GM18951 (cell line): Measurements from ENCODE around the gene BTBD8.

Experiments
- POLR2A ChIP-seq: IDR thresholded peaks from 4 replicates; pipeline ENCODE4 v1.6.1; 2011; ENCODE audit warnings: mild to moderate bottlenecking; ENCODE audit not compliant: insufficient read length, insufficient read depth; ENCODE audit errors: extremely low read depth
- in situ Hi-C: fragments of 300-500 bp; cut with MboI; formaldehyde crosslinking; loops from one replicate; pipeline ENCODE4 v1.12.0; 2022; ENCODE audit warnings: low sequenced_read_pairs, mixed read lengths, inconsistent platforms; ENCODE audit not compliant: unreplicated experiment

BTBD8 gene

DNA sequence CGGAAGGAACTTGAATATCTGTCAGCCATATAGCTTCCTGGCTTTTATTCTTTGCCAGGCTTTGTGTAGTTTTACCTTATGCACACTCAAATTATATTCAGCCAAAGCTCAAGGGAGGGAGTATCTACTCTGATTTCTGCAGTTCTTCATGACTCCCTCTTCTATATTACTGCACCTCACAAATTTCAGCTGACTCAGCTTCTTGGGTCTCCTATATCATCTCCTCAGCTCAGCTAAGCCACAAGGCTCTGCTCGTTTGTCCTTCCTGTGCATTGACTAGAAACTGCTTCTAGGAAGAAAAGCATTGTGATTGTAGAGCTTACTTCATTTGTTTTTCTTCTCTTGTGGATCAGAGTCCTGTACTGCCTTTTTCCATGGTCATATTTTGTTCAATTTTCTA is 37.4 kb downstream of the BTBD8 start:
- TF ChIP-seq POLR2A, result no peak
- in situ Hi-C loops, result no loop called here

- in situ Hi-C loops, result no loop called here
Observed at GRCh38 chr1:92118826-92119225, 38.7 kb downstream of the BTBD8 start.

DNA sequence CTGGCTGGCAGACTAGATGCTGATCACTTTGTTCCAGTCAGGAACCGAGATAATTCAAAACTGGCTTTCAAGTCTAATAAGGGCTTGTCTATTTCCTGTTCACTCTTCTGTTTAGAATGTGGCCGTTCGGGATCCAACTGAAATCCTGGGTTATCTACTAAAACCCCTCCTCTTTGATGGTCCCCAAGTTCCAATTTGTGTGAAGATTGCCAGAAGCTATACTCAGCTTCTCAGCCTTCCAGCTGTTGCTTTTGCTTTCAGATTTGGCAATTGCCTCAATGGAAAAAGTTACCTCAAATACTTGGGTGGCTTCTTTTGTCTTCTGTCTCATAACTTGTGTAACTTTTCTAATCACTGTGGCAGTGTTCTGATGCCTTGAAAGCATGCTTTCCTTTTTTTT is 43.7 kb downstream of the BTBD8 start:
- in situ Hi-C loops, result no loop called here
- TF ChIP-seq POLR2A, result no peak

More at GRCh38 chr1:92118826-92119225, 38.7 kb downstream of the BTBD8 start:
- no peak for TF ChIP-seq POLR2A

DNA sequence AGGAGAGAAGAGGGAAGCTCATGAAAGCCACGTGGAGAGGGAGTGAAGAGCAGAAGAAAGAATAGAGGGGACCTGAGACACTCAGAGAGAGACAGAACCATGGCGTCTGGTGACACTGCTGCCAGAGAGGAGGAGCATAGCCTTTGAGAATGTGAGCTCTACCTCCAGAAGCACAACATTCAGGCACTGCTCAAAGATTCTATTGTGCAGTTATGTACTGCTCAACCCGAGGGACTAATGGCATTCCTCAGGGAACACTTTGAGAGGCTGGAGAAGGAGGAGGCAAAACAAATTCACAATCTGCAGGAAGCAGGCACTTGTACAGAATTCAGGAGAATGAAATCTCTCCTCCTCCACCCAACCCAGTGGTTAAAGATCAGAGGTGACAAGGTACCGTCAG is 45.1 kb downstream of the BTBD8 start:
- in situ Hi-C loops, result no loop called here
- no peak for TF ChIP-seq POLR2A

DNA sequence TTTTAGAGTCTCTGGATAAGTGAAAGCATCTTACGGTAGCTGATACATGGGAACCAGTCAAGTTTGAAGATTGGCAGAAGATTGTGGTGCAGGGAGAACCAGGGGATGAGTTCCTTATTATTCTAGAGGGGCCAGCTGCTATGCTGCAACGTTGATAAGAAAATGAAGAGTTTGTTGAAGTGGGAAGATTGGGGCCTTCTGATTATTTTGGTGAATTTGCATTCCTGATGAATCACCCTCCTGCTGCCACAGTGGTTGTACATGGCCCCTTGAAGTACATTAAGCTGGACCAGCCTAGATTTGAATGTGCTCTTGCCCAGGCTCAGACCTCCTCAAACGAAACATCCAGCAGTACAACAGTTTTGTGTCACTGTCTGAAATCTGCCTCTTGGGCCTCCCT is 45.9 kb downstream of the BTBD8 start:
- in situ Hi-C loops, result no loop called here
- no peak for TF ChIP-seq POLR2A

DNA sequence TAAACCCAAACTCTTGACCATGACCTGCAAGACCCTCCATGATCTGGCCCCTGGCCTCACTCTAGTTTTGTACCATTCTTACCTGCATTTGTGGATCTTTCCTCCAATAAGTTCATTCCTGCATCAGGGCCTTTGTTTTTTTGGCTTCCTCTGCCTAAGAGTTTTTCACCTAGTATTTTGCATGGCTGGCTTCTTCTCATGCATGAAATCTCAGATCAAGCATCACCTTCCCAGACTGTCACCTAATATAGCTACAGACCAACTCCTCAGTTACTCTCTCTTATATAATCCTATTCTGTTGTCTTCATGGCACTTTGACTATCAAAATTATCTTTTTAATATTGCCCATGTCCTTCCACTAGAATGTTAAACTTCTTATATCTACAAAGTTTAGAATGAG is 54.2 kb downstream of the BTBD8 start:
- no peak for TF ChIP-seq POLR2A
- in situ Hi-C loops, result no loop called here

DNA sequence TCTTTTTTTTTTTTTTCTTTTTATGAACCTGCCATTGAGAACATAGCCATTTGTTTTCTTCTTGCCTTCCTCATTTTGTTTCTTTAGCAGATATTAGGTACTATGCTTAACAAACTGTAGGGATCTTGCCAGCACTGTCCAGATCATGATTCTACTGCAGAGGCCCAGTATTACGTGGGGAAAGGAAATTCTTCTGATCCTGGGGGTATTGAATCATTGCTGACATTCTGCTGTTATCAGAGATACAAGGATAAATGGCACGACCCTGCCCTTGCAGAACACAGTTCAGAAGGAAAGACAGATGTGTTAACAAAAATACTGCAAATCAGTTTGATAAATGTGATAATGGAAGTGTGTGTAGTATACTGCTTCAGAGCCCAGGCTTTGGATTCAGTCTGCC is 56.2 kb downstream of the BTBD8 start:
- in situ Hi-C loops, result no loop called here
- no peak for TF ChIP-seq POLR2A

DNA sequence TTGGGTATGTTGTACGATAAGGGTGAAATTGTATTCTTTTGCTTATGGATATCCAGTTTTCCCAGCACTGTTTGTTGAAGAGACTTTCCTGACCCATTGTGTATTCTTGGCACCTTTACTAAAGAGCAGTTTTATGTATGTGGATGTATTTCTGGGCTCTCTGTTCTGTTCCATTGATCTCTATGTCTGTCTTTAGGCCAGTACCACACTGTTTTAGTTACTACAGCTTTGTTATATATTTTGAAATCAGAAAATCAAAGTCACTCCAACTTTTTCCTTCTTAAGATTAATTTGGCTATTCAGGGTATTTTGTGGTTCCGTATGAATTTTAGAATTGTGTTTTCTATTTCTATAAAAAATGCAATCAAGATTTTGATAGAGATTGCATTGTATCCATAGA is 74.8 kb downstream of the BTBD8 start:
- in situ Hi-C loops, result no loop called here
- TF ChIP-seq POLR2A, result no peak

GRCh38 chr1:92159593-92159992 is 79.4 kb downstream of the BTBD8 start:
- no peak for TF ChIP-seq POLR2A
- in situ Hi-C loops, result no loop called here

DNA sequence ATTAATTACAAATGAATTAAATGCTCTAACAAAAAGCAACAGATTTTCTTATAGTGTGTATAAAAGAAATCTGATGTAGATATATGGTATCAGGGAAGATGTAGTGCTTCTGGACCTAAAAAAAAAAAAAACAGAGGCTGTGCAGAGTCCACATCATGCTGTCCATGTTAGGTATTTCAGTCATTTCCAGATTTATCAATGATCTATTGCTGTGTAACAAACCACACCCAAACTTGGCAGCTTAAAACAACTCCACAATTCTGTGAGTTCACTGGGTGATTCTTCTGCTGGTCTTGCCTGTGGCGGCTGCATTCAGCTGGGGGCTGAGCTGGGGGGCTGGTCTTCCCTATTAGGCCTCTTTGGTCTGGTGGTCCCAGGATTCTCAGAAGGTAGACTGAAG is 85.2 kb downstream of the BTBD8 start:
- TF ChIP-seq POLR2A, result no peak
- in situ Hi-C loops, result no loop called here

DNA sequence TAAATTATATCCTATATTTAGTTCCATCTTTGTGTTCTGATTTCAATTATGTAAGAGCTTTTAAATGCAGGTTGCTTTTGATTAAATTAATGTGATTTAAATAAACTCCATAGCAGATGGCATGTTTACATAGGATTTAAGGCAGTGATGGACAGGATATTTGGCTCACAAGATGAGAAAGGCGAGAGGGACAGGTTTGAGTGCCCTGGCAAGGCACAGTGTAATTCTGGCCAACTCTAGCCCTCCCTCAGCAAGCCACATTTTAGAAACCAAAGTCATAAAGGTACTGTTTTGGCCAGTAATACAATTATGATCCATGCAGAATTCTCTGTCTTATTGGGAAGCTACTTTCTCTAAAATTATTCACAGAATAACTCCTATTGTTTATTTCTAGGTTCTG is 87.0 kb downstream of the BTBD8 start:
- TF ChIP-seq POLR2A, result no peak
- in situ Hi-C loops, result no loop called here

DNA sequence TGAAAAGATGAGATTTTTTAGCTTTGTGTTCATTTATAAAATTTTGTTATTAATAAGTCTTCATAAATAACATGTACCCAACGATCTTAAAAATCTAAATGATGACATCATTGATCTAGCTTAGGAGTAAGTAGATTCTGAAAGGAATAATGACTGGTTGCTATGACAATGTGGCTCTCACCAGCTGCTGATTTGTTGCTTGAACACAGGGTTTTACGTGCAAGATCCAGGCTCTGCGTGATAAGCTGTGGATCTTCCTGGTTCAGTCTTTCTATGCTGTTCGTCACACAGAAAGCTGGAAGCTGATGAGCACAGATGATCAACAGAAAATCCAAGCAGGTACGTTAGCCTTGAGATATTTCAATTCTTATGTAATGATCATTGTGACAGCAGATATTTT is 88.5 kb downstream of the BTBD8 start:
- in situ Hi-C loops, result no loop called here
- no peak for TF ChIP-seq POLR2A

- in situ Hi-C loops, result no loop called here
- TF ChIP-seq POLR2A, result no peak
Observed at GRCh38 chr1:92169214-92170005, 89.3 kb downstream of the BTBD8 start.

GRCh38 chr1:92184632-92185031 is 104.5 kb downstream of the BTBD8 start:
- in situ Hi-C loops, result no loop called here

More at GRCh38 chr1:92184632-92185031, 104.5 kb downstream of the BTBD8 start:
- TF ChIP-seq POLR2A, result no peak
